Cardiac fibroblast (primary cell): Measurements from ENCODE around the gene INPP4A.

Experiments used
- DNase-seq, 2 donors: peaks; one replicate each; pipeline versions ENCODE4 v3.0.0 to v3.0.0-alpha.2; 2010; ENCODE audit warnings: low read depth in 2 of 2
- H3K4me3 ChIP-seq, 2 donors: replicated peaks in 1 of 2; 1 replicate in 1 of 2; 2 replicates in 1 of 2; pipeline ENCODE4 v1.5.1; 2011; ENCODE audit warnings: low read depth in 2 of 2, low read length in 2 of 2, mild to moderate bottlenecking in 2 of 2, moderate library complexity in 1 of 2
- CTCF ChIP-seq: IDR thresholded peaks from one replicate; pipeline ENCODE4 v1.5.1; 2011; ENCODE audit warnings: low read depth, mild to moderate bottlenecking, low read length, inconsistent platforms

Gene INPP4A

GRCh38 chr2:98598781-98599428, 154.2 kb downstream of the INPP4A start:
- DNase-seq: peak; percentile 26 to 84
- H3K4me3 ChIP-seq: no peak overlapping the region
- TF ChIP-seq CTCF: no peak

- no peak overlapping the region for H3K4me3 ChIP-seq
- TF ChIP-seq CTCF: peak; percentile 77
- peak; percentile 56 to 60 for DNase-seq
Measured at GRCh38 chr2:98601532-98602132, 157.0 kb downstream of the INPP4A start.

DNA sequence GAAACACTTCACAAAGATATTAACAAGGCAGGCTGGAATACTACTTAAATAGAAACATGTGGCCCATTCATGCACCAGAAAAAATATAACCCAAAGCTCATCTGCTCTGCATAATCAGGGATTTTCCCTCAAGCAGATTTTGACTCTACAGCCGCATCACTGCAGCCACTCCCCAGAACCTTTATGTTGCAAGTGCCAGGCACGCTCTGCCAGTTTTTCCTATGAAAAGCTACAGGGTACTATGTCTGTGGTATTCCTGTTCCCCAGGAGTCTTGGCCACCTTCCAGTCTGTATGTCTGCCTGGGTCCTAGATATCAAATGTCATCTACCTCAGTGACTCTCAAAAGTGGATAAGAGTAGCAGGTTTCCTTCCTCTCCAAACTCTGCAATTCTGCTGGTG, 159.9 kb downstream of the INPP4A start:
- no peak for TF ChIP-seq CTCF
- H3K4me3 ChIP-seq: no peak overlapping the region
- DNase-seq: no peak

DNA sequence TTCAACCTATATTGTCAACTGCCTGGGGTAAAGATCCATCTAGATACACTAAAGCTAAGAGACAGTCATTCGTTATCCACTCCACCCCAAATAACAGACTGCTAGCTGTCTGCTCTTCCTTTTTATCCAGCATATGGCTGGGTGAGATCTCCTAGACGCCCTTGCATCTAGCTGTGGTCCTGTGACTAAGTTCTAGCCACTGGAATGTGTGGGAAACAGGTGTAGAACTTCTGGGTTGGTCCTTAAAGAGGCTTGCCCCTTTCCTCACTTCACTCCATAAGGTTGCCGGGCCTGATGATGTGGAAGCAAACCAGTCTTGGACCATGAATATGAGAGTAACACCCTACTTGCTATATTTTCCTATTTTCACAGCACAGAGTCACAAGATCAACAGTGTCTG, 160.4 kb downstream of the INPP4A start:
- no peak for DNase-seq
- H3K4me3 ChIP-seq: no peak overlapping the region
- no peak for TF ChIP-seq CTCF

GRCh38 chr2:98606431-98606830, 161.8 kb downstream of the INPP4A start:
- no peak overlapping the region for H3K4me3 ChIP-seq
- DNase-seq: no peak
- no peak for TF ChIP-seq CTCF

DNA sequence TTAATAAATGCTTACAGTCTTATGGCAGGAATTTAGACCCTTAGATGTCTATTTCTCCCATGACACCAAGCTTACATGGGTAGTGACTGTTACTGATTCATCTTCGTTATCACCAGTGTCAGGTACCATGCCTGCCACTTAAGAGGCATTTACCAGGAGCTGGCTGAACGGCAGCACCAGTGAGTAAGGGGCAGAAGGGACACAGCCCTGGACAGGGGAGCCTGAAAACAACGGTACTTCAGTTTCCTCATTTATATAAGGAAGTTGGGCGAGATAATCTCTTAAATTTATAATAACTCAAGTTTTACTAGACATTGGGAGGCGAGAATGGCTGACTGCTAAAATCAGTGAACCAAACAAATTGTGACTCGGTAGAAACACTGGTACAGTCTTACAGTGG, 162.4 kb downstream of the INPP4A start:
- no peak for DNase-seq
- H3K4me3 ChIP-seq: peak overlapping the region; percentile 85 to 88
- no peak for TF ChIP-seq CTCF
